Osteoblast (primary cell): Measurements from ENCODE around the gene ERC1. TPM values are rescaled to one million over a fixed set of nuclear protein-coding genes. Genes with fewer than 3 reads are reported as not detected.

Experiments used
- DNase-seq: peaks from one replicate; pipeline ENCODE4 v3.0.0; 2011; ENCODE audit warnings: low spot score, mixed read lengths; ENCODE audit not compliant: insufficient read length; ENCODE audit errors: missing footprints
- H2AFZ ChIP-seq: 2 replicates; pipeline ENCODE4 v1.6.0; 2011; ENCODE audit warnings: mild to moderate bottlenecking, low read length
- H3K27ac ChIP-seq: 2 replicates; pipeline ENCODE4 v1.5.1; 2011; ENCODE audit warnings: mild to moderate bottlenecking, low read depth, low read length, moderate library complexity
- H3K27me3 ChIP-seq: 2 replicates; pipeline ENCODE4 v1.6.0; 2012; ENCODE audit warnings: mild to moderate bottlenecking, control low read depth, inconsistent platforms, low read length, moderate library complexity; ENCODE audit not compliant: insufficient read depth
- H3K36me3 ChIP-seq: 2 replicates; pipeline ENCODE4 v1.5.1; 2011; ENCODE audit warnings: mild to moderate bottlenecking, low read length, control low read depth, moderate library complexity; ENCODE audit not compliant: insufficient read depth
- H3K4me1 ChIP-seq: 2 replicates; pipeline ENCODE4 v1.5.1; 2011; ENCODE audit warnings: mild to moderate bottlenecking, low read length, control low read depth, moderate library complexity; ENCODE audit not compliant: insufficient read depth
- H3K4me2 ChIP-seq: 2 replicates; pipeline ENCODE4 v1.6.0; 2011; ENCODE audit warnings: mild to moderate bottlenecking, low read length; ENCODE audit not compliant: insufficient read depth
- H3K4me3 ChIP-seq: fragments of 200-600 bp; sonication (generic); 3 replicates; pipeline ENCODE4 v1.5.1; 2012; ENCODE audit warnings: mild to moderate bottlenecking, low read length, inconsistent platforms; ENCODE audit not compliant: insufficient read depth
- H3K79me2 ChIP-seq: 2 replicates; pipeline ENCODE4 v1.6.0; 2012; ENCODE audit warnings: mild to moderate bottlenecking, low read length, control low read depth, inconsistent platforms; ENCODE audit not compliant: insufficient read depth
- H3K9me3 ChIP-seq: 2 replicates; pipeline ENCODE4 v1.5.1; 2011; ENCODE audit warnings: low read depth, low read length, control low read depth
- H4K20me1 ChIP-seq: 2 replicates; pipeline ENCODE4 v1.6.0; 2012; ENCODE audit warnings: mild to moderate bottlenecking, low read length, control low read depth; ENCODE audit not compliant: insufficient read depth
- total RNA-seq: library from RNA; depleted of rRNA; stranded (reverse); fragments of >200 nt; gene quantifications from 2 replicates; pipeline ENCODE4 v1.2.3, GENCODE V29; 2012
- TF ChIP-seq, protein P1 (sequence below): IDR thresholded peaks from 2 replicates; pipeline ENCODE4 v1.5.1; 2011; ENCODE audit warnings: mild to moderate bottlenecking, low read depth, low read length, moderate library complexity; ENCODE audit errors: extremely low read depth

The ERC1 gene
- total RNA-seq, 1 donor: 36.2 TPM

DNA sequence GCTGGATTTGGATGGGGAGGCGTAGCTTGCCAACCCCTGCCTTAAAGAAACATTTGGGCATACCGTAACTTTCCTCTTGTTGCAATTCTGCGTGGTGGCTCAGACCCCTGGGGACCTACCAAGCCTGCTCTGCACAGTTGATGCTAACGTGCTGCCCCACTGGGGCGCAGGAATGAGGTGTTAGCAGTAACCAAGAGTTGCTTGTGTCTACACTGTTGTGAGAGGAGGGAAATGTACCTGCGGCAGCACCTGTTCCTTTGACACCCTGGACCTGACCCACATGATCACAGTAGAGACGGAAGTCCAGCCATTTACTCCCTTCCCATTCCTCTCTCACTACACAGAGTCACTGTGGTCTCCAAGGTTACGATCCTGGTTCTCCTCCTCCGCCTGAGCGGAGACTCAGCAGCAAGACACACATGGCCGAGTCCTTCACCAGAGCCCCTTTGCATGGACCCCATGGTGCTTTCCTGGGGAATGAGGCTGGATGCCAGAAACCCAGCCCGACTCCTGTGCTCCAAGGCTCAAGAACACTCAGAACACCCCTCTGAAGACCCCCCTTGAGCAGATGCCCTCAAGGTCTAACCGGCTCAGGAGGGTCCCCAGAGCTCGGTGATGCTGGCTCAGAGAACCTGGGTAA lies 518.5 kb downstream of the ERC1 start:
- Histone ChIP-seq H4K20me1 (no peaks in the 10 kb centered on the region), H3K9me3 (no peaks in the 10 kb centered on the region), H3K27ac (no peak overlapping the region), H3K79me2 (no peaks in the 10 kb centered on the region), H3K4me1 (no peaks in the 10 kb centered on the region), H2AFZ (no peak overlapping the region), H3K27me3 (no peaks in the 10 kb centered on the region), H3K4me3 (no peak overlapping the region), H3K36me3 (no peaks in the 10 kb centered on the region), H3K4me2 (no peak overlapping the region)
- TF ChIP-seq, protein P1, sequence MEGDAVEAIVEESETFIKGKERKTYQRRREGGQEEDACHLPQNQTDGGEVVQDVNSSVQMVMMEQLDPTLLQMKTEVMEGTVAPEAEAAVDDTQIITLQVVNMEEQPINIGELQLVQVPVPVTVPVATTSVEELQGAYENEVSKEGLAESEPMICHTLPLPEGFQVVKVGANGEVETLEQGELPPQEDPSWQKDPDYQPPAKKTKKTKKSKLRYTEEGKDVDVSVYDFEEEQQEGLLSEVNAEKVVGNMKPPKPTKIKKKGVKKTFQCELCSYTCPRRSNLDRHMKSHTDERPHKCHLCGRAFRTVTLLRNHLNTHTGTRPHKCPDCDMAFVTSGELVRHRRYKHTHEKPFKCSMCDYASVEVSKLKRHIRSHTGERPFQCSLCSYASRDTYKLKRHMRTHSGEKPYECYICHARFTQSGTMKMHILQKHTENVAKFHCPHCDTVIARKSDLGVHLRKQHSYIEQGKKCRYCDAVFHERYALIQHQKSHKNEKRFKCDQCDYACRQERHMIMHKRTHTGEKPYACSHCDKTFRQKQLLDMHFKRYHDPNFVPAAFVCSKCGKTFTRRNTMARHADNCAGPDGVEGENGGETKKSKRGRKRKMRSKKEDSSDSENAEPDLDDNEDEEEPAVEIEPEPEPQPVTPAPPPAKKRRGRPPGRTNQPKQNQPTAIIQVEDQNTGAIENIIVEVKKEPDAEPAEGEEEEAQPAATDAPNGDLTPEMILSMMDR: no peak
- peak; percentile 21 for DNase-seq

DNA sequence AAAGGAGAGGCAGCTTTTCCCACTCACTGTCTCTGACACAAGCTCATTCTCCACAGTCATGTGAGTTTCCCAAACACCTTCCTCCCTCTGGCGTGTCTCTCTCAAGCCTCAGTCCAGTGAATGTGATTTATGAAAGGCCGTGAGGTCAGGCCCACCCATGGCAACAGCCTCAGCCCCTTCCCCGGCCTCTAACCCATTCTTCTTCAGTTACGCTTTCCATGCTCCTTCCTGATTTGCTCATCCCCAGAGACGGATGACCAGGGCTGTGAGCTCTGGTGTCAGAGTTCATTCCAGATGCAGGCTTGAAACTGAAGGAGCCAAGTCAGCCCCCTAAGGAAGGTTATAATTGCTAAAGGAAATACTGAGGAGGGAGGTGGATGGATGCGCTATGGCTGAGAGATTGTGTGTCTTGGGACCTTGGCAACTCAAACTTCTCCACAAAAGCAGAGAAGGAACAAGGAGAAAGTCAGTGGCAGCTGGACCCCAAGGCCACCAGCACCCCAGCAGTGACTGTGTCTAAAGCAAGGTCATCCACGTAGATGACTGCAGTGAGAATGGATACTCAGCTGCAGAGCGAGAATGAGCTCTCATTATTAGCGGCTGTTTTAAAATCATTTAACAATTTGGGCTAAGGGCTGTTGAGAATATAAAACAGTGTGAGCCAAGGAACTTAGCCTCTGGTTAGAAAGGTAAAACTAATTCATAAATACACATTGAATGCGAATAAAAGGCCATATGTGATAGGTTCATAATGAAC lies 519.2 kb downstream of the ERC1 start:
- no peaks in the 10 kb centered on the region for H3K79me2 ChIP-seq
- no peak overlapping the region for H3K4me2 ChIP-seq
- H2AFZ ChIP-seq: no peak overlapping the region
- no peak overlapping the region for H3K4me3 ChIP-seq
- no peaks in the 10 kb centered on the region for H3K27me3 ChIP-seq
- H3K4me1 ChIP-seq: no peaks in the 10 kb centered on the region
- no peaks in the 10 kb centered on the region for H3K9me3 ChIP-seq
- H4K20me1 ChIP-seq: no peaks in the 10 kb centered on the region
- no peak overlapping the region for H3K27ac ChIP-seq
- TF ChIP-seq, protein P1: no peak
- peak; percentile 8 for DNase-seq
- no peaks in the 10 kb centered on the region for H3K36me3 ChIP-seq

DNA sequence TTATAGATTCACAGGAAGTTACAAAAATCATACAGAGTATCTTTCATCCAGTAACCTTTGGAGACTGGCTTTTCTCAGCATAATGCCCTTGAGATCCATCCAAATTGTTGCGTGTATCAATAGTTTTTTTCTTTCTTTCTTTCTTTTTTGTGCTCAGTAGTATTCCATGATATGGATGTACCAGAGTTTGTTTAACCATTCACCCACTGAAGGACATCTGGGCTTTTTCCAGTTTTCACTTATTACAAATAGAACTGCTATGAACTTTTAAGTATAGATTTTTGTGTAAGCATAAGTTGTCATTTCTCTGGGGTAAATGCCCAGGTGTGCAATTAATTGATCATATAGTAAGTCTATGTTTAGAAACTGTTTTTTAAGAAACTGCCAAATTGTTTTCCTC lies 524.0 kb downstream of the ERC1 start:
- TF ChIP-seq, protein P1: no peak
- H3K27ac ChIP-seq: no peak overlapping the region
- no peaks in the 10 kb centered on the region for H4K20me1 ChIP-seq
- DNase-seq: no peak
- H3K9me3 ChIP-seq: no peaks in the 10 kb centered on the region
- H3K79me2 ChIP-seq: no peaks in the 10 kb centered on the region
- H2AFZ ChIP-seq: no peak overlapping the region
- H3K4me1 ChIP-seq: peaks cover 25% of the 10 kb centered on the region
- no peaks in the 10 kb centered on the region for H3K36me3 ChIP-seq
- no peaks in the 10 kb centered on the region for H3K27me3 ChIP-seq
- H3K4me2 ChIP-seq: no peak overlapping the region
- H3K4me3 ChIP-seq: no peak overlapping the region

DNA sequence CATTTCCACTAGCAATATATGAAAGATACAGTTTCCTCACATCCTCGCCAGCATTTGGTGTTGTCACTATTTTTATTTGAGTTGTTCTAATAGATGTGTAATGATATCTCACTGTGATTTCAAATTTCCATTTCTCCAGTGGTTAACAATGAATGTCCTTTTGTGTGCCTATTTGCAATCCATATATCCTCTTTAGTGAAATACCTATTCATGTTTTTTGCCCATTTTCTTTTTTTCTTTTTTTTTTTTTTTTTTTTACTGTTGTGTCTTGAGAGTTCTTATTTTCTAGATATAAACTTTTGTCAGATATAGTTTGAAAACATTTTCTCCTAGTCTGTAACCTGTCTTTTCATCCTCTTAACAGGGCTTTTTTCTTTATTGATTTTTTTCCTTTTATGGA lies 524.4 kb downstream of the ERC1 start:
- Histone ChIP-seq H3K4me2 (no peak overlapping the region), H3K27me3 (no peaks in the 10 kb centered on the region), H3K4me1 (peaks cover 26% of the 10 kb centered on the region), H3K27ac (no peak overlapping the region), H3K79me2 (no peaks in the 10 kb centered on the region), H3K4me3 (no peak overlapping the region), H4K20me1 (no peaks in the 10 kb centered on the region), H3K36me3 (no peaks in the 10 kb centered on the region), H2AFZ (no peak overlapping the region), H3K9me3 (no peaks in the 10 kb centered on the region)
- DNase-seq: no peak
- TF ChIP-seq, protein P1: no peak
